Spleen (tissue), 7 donors: ENCODE measurements around the gene PLA2G15.

ENCODE experiments used
- POLR2AphosphoS5 ChIP-seq, 3 donors: sonication (generic); formaldehyde crosslinking; IDR thresholded peaks; one replicate each; pipeline ENCODE4 v1.5.1; 2017; ENCODE audit warnings: antibody characterized with exemption in 3 of 3
- TF ChIP-seq, protein P1 (sequence below), 11 experiments: fragments of 200-600 bp in 7 of 11; fragments of 450-650 bp in 4 of 11; sonication (generic) in 4 of 11; IDR thresholded peaks in 8 of 11; conservative IDR thresholded peaks in 3 of 11; 1 replicate in 7 of 11; 2 replicates in 4 of 11; pipeline versions ENCODE4 v1.4.0 to v1.8.0; 2016 to 2021; ENCODE audit warnings: antibody characterized with exemption in 11 of 11, inconsistent platforms in 4 of 11, mild to moderate bottlenecking in 1 of 11
- donor health status: DM: no; HTN: no; CAD: no; lungs with moderate emphysema.
- donor health status: DM: no; HTN: no; CAD: no.
- donor health status: DM: no; HTN: no; CAD: no.

DNA sequence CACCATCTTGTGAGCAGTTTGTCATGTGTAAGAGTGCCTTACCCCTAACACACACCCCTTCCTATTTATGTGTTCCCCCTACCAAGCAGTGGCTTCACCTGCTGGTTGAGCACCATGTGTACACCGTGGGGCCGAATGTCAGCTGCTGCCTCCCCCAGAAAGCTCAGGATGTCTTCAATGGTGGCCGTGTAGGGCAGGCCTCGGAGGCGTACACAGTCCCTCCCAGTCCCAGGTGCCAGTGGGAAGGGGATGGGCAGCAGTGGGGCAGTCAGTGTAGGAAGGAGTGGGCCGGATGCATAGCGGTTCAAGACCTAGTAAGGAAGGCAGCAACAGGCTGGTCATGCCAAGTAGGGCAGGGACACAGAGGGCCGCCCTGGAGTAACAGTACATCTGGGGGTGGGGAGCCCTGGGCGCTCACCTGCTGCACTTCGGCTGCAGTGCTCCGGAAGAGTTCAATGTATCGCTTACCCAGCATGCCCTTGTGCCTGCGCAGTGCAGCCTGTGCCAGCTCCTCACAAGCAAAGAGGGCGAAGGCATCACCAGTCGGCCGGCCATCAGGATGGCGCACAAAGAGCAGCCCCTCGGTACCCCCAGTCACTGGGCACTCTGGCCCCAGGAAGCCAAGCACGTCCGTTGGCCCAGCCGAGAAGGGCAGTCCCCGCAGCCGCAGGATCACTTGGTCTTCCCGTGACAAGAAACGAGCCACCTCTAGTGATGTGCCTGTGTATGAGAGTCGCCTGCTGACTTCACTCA is 13.6 kb upstream of the PLA2G15 start:
- TF ChIP-seq, protein P1, sequence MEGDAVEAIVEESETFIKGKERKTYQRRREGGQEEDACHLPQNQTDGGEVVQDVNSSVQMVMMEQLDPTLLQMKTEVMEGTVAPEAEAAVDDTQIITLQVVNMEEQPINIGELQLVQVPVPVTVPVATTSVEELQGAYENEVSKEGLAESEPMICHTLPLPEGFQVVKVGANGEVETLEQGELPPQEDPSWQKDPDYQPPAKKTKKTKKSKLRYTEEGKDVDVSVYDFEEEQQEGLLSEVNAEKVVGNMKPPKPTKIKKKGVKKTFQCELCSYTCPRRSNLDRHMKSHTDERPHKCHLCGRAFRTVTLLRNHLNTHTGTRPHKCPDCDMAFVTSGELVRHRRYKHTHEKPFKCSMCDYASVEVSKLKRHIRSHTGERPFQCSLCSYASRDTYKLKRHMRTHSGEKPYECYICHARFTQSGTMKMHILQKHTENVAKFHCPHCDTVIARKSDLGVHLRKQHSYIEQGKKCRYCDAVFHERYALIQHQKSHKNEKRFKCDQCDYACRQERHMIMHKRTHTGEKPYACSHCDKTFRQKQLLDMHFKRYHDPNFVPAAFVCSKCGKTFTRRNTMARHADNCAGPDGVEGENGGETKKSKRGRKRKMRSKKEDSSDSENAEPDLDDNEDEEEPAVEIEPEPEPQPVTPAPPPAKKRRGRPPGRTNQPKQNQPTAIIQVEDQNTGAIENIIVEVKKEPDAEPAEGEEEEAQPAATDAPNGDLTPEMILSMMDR (IDR thresholded peaks at IDR 0.05 in 8 of 11, conservative IDR thresholded peaks at IDR 0.05 in 3 of 11): no peak
- peak in 1 of 3 donors; percentile 45 for TF ChIP-seq POLR2AphosphoS5 (IDR thresholded peaks at IDR 0.05)
